A673 (cell line): ENCODE data around the gene DAD1. TPM values are rescaled to one million over a fixed set of nuclear protein-coding genes. Genes with fewer than 3 reads are reported as not detected.

Source experiments
- BruUV-seq: library from RNA; stranded (reverse); fragments of 400-500 nt; replicated peaks from 2 replicates; lab custom pipeline; 2021; lab: Mats Ljungman, UMichigan
- CTCF ChIA-PET: fragments of 300-600 bp; sonication (Branson Sonifier 250); formaldehyde crosslinking; loops from one replicate; lab custom pipeline; 2022; ENCODE audit warnings: antibody characterized with exemption; lab: Charles Lee
- POLR2A ChIA-PET: fragments of 300-600 bp; sonication (Branson Sonifier 250); formaldehyde crosslinking; loops from one replicate; lab custom pipeline; 2022; ENCODE audit warnings: antibody characterized with exemption; ENCODE audit not compliant: low non-redundant PET; lab: Charles Lee
- DNase-seq: peaks from one replicate; pipeline ENCODE4 v3.0.0-alpha.2; 2015; ENCODE audit warnings: low spot score
- H3K27ac ChIP-seq: fragments of 200-600 bp; sonication (generic); 2 replicates; pipeline ENCODE4 v1.5.1; 2016; ENCODE audit warnings: mixed run types, low read depth, mild to moderate bottlenecking, mixed read lengths, antibody characterized with exemption, low read length; ENCODE audit not compliant: poor library complexity, severe bottlenecking
- H3K27me3 ChIP-seq: fragments of 200-600 bp; sonication (generic); replicated peaks from 2 replicates; pipeline ENCODE4 v1.6.1; 2017; ENCODE audit warnings: mixed run types, low read depth, mild to moderate bottlenecking, mixed read lengths, antibody characterized with exemption, low read length; ENCODE audit not compliant: insufficient read depth, poor library complexity
- H3K36me3 ChIP-seq: fragments of 200-600 bp; sonication (generic); 2 replicates; pipeline ENCODE4 v1.6.1; 2016; ENCODE audit warnings: mixed run types, mild to moderate bottlenecking, mixed read lengths, antibody characterized with exemption, low read length; ENCODE audit not compliant: insufficient read depth, poor library complexity, severe bottlenecking
- H3K4me1 ChIP-seq: fragments of 200-600 bp; sonication (generic); 2 replicates; pipeline ENCODE4 v1.6.1; 2017; ENCODE audit warnings: mixed run types, mild to moderate bottlenecking, mixed read lengths, antibody characterized with exemption, low read length; ENCODE audit not compliant: insufficient read depth, poor library complexity, severe bottlenecking
- H3K4me3 ChIP-seq: fragments of 200-600 bp; sonication (generic); 2 replicates; pipeline ENCODE4 v1.5.1; 2016; ENCODE audit warnings: low read depth, mixed run types, mild to moderate bottlenecking, mixed read lengths, low read length; ENCODE audit not compliant: poor library complexity, severe bottlenecking
- H3K9me3 ChIP-seq: fragments of 200-600 bp; sonication (generic); 2 replicates; pipeline ENCODE4 v1.6.1; 2016; ENCODE audit warnings: mixed run types, low read depth, mild to moderate bottlenecking, mixed read lengths, antibody characterized with exemption, low read length; ENCODE audit not compliant: poor library complexity, severe bottlenecking
- EZH2 ChIP-seq: fragments of 200-600 bp; sonication (generic); IDR thresholded peaks from 2 replicates; pipeline ENCODE4 v1.6.1; 2017; ENCODE audit warnings: borderline replicate concordance, low read depth, mild to moderate bottlenecking, mixed read lengths, antibody characterized with exemption, low read length; ENCODE audit not compliant: poor library complexity, severe bottlenecking
- intact Hi-C: fragments of 100-400 bp; cut with micrococcal nuclease; formaldehyde crosslinking; loops from one replicate; pipeline ENCODE4 v1.10.0; 2022; ENCODE audit not compliant: unreplicated experiment
- total RNA-seq: library from RNA; stranded (reverse); gene quantifications from 2 replicates; pipeline ENCODE4 v1.2.3, GENCODE V29; 2021
- TF ChIP-seq, protein P1 (sequence below): fragments of 300-800, 200-600 bp; sonication (generic); conservative IDR thresholded peaks from 2 replicates; pipeline ENCODE4 v1.5.1; 2017; ENCODE audit warnings: low read depth, mild to moderate bottlenecking, antibody characterized with exemption, low read length, moderate library complexity, mixed read lengths

DAD1 gene
- total RNA-seq, 1 experiment from 2014 or later: 261 TPM

DNA sequence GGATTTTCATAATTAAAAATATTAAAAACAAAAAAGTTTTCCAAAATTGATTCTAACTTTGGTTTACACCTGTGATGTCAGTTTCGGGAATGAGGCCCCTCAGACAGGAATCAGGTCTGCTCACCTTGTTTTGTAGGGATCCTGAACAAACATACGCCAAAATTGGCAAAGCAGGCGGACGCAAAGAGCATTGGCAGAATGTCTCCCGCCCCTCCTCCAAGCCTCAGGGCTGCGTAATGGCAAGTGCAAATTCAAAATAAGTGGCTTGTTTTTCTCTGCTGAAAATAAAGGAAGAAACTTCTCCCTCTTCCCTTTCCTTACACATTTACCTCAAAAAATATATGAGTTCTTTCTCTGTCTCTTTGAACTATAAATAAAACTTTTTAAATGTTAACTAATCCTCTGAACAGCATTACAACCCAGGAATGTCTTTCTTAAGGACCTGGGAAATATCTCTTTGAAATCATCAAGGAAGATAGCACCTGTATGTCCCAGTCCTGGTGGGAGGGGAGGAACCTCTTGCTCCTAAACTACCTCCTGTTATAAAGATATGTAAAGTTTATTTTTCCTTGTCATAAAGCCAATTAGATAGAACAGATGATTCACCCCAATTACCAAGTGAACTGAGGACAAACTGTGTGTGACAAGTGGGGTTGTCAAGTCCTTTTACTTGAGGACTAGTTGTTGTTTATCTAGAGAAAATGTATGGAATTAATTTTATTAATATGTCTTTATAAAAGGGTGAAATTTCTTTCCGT lies 38.7 kb upstream of the DAD1 start:
- POLR2A ChIA-PET: no interaction called here
- no peaks in the 10 kb centered on the region for H3K4me1 ChIP-seq
- TF ChIP-seq, protein P1, sequence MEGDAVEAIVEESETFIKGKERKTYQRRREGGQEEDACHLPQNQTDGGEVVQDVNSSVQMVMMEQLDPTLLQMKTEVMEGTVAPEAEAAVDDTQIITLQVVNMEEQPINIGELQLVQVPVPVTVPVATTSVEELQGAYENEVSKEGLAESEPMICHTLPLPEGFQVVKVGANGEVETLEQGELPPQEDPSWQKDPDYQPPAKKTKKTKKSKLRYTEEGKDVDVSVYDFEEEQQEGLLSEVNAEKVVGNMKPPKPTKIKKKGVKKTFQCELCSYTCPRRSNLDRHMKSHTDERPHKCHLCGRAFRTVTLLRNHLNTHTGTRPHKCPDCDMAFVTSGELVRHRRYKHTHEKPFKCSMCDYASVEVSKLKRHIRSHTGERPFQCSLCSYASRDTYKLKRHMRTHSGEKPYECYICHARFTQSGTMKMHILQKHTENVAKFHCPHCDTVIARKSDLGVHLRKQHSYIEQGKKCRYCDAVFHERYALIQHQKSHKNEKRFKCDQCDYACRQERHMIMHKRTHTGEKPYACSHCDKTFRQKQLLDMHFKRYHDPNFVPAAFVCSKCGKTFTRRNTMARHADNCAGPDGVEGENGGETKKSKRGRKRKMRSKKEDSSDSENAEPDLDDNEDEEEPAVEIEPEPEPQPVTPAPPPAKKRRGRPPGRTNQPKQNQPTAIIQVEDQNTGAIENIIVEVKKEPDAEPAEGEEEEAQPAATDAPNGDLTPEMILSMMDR: no peak
- TF ChIP-seq EZH2: no peak
- no peak for DNase-seq
- H3K27ac ChIP-seq: no peak overlapping the region
- H3K4me3 ChIP-seq: no peak overlapping the region
- intact Hi-C loops: no loop called here
- CTCF ChIA-PET: no interaction called here
- H3K9me3 ChIP-seq: no peaks in the 10 kb centered on the region
- BruUV-seq: no TSS peak
- H3K27me3 ChIP-seq: no peaks in the 10 kb centered on the region
- H3K36me3 ChIP-seq: no peaks in the 10 kb centered on the region

GRCh38 chr14:22626590-22626989 lies 37.6 kb upstream of the DAD1 start:
- ChIA-PET CTCF (no interaction called here), POLR2A (no interaction called here)
- DNase-seq: no peak
- Histone ChIP-seq H3K27ac (no peak overlapping the region), H3K9me3 (no peaks in the 10 kb centered on the region), H3K4me1 (no peaks in the 10 kb centered on the region), H3K4me3 (no peak overlapping the region), H3K27me3 (no peaks in the 10 kb centered on the region), H3K36me3 (no peaks in the 10 kb centered on the region)
- intact Hi-C loops: no loop called here
- no TSS peak for BruUV-seq
- TF ChIP-seq, protein P1: no peak
- TF ChIP-seq EZH2: no peak

- no peaks in the 10 kb centered on the region for H3K27me3 ChIP-seq
- H3K4me1 ChIP-seq: no peaks in the 10 kb centered on the region
- no peaks in the 10 kb centered on the region for H3K36me3 ChIP-seq
- ChIA-PET CTCF (no interaction called here), POLR2A (no interaction called here)
- no peak overlapping the region for H3K27ac ChIP-seq
- no peak for TF ChIP-seq EZH2
- TF ChIP-seq, protein P1: no peak
- H3K4me3 ChIP-seq: no peak overlapping the region
- BruUV-seq: no TSS peak
- intact Hi-C loops: no loop called here
- no peaks in the 10 kb centered on the region for H3K9me3 ChIP-seq
- no peak for DNase-seq
Observed at GRCh38 chr14:22623047-22623446, 34.0 kb upstream of the DAD1 start.
